Peyer's patch (tissue), 4 donors: ENCODE measurements around the gene ZFYVE1.

Source experiments
- POLR2A ChIP-seq, 2 donors: fragments of 450-650 bp; IDR thresholded peaks; one replicate each; pipeline ENCODE4 v1.5.1; 2017; ENCODE audit warnings: antibody characterized with exemption in 2 of 2, mild to moderate bottlenecking in 2 of 2, moderate library complexity in 2 of 2
- TF ChIP-seq, protein P1 (sequence below), 6 experiments: fragments of 450-650 bp in 4 of 6; fragments of 200-600 bp in 2 of 6; sonication (generic) in 1 of 6; IDR thresholded peaks; one replicate each; pipeline ENCODE4 v1.5.1; 2017 to 2019; ENCODE audit warnings: antibody characterized with exemption in 6 of 6, mild to moderate bottlenecking in 3 of 6, moderate library complexity in 1 of 6

DNA sequence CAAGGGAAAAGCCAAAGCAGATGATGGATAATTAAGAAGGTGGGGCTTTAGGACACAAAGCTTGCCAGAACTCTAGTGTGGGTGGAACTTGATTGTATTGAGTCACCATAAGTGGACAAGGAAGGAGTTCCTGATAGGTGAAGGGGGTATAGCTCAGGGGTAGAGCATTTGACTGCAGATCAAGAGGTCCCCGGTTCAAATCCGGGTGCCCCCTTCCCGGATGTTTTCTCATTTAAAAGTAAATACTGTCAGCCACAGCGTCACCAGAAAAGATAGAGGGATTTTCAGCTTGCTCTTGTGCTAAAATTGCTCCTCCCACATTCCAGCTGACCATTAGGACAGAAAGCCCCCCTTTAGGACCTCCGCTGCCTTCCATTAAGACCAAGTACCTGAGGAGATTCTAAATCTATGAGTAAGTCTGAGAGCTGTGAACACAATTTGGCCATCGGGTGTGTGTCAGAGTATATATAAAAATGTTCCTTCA lies 64.0 kb downstream of the ZFYVE1 start:
- TF ChIP-seq, protein P1, sequence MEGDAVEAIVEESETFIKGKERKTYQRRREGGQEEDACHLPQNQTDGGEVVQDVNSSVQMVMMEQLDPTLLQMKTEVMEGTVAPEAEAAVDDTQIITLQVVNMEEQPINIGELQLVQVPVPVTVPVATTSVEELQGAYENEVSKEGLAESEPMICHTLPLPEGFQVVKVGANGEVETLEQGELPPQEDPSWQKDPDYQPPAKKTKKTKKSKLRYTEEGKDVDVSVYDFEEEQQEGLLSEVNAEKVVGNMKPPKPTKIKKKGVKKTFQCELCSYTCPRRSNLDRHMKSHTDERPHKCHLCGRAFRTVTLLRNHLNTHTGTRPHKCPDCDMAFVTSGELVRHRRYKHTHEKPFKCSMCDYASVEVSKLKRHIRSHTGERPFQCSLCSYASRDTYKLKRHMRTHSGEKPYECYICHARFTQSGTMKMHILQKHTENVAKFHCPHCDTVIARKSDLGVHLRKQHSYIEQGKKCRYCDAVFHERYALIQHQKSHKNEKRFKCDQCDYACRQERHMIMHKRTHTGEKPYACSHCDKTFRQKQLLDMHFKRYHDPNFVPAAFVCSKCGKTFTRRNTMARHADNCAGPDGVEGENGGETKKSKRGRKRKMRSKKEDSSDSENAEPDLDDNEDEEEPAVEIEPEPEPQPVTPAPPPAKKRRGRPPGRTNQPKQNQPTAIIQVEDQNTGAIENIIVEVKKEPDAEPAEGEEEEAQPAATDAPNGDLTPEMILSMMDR (IDR thresholded peaks at IDR 0.05), result no peak
- TF ChIP-seq POLR2A (IDR thresholded peaks at IDR 0.05), result no peak
